ENCODE results near the gene RNF115. TPM values are rescaled to one million over a fixed set of nuclear protein-coding genes. Genes with fewer than 3 reads are reported as not detected.

Gene RNF115
- total RNA-seq, 4 donors from 2014 or later = 23.7 to 24.9 (median 23.8) TPM

DNA sequence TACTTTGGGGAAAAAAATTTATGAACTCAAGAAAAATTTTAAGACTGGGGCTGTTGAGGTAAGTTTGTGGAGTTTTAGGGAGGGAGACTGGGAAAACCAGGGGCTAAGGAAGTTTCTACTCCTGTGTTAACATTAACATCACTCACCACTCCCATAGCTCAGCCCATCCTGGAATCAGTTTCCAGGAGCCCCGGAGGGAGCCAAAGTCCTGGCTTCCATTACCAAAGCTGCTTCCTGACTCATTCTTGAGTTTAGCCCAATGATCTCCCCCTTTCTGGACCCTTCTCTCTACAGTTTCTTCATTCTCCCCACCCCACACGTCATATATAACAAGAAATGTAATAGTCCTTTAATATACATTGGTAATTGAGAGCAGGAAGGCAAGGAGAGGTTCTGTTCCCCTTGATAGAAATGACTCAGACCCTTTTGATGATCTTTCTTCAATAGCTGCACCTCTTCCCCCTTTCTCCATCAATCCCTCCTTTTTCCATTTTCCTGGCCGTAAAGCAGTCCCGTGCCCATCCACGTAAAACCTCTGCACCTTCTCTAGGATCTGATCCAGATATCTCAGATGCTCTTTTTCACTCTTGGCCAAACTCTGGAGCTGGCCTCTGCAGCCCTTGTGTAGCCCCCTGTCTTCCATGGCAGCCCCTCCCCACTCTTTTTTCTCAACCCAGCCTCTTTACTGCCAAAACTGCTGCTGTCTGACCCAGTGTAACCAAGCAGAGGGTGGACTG is 39.6 kb upstream of the RNF115 start:
- no peak overlapping the region for H3K4me3 ChIP-seq
- 63 to 73% methylated on average over 5 of the region's 5 CpGs for WGBS, 2 donors
- TF ChIP-seq POLR2A (IDR thresholded peaks at IDR 0.05) (no peak), EP300 (IDR thresholded peaks at IDR 0.05) (no peak)
- TF ChIP-seq, protein P1, sequence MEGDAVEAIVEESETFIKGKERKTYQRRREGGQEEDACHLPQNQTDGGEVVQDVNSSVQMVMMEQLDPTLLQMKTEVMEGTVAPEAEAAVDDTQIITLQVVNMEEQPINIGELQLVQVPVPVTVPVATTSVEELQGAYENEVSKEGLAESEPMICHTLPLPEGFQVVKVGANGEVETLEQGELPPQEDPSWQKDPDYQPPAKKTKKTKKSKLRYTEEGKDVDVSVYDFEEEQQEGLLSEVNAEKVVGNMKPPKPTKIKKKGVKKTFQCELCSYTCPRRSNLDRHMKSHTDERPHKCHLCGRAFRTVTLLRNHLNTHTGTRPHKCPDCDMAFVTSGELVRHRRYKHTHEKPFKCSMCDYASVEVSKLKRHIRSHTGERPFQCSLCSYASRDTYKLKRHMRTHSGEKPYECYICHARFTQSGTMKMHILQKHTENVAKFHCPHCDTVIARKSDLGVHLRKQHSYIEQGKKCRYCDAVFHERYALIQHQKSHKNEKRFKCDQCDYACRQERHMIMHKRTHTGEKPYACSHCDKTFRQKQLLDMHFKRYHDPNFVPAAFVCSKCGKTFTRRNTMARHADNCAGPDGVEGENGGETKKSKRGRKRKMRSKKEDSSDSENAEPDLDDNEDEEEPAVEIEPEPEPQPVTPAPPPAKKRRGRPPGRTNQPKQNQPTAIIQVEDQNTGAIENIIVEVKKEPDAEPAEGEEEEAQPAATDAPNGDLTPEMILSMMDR (IDR thresholded peaks at IDR 0.05) = no peak

DNA sequence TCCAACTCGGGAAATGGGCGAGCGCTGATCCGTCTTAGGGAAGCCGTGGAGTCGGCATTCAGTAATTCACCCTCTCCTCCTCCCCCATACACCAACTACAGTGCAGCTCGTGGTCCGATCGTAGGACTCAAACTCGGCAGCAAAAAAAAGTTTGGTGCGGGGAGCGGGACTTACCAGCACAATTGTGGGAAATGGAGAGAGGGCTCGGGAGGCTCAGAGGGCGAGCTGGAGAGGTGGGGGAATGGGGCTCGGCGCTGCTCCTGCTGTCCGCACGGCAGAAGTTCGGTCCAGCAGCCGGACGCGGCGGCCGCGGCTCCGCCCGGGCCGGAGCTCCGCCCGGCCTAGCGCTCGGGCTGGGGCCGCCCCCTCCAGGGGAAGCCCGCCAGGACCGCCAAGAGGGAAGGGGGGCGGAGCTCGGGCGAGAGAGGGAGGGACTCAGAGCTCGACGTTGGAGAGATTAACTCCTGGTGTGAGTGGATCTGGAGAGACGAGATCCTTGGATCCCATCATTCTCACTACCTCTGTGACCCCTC is 35.7 kb upstream of the RNF115 start:
- Histone ChIP-seq H3K4me3 (peak overlapping the region; percentile 55 to 90 (median 73)), H3K36me3 (peaks cover 0 to 25% (median 10%) of the 10 kb centered on the region in 3 donors), H3K9me3 (no peaks in the 10 kb centered on the region), H3K27ac (peak overlapping the region; percentile 75 to 96 (median 88)), H3K4me1 (peaks cover 0 to 30% (median 11%) of the 10 kb centered on the region in 4 donors), H3K27me3 (no peaks in the 10 kb centered on the region)
- TF ChIP-seq, protein P1 (IDR thresholded peaks at IDR 0.05) = peak in 3 of 5 experiments; percentile 9 to 48 (median 48)
- TF ChIP-seq EP300 (IDR thresholded peaks at IDR 0.05) = no peak
- TF ChIP-seq POLR2A (IDR thresholded peaks at IDR 0.05) = peak; percentile 76 to 83
- DNase-seq (ENCODE audit: low spot score in 2 of 2) = peak; percentile 89 to 90
- WGBS, 2 donors = 0% methylated on average over 40 to 41 of the region's 41 CpGs

More for the DNA sequence above, 39.6 kb upstream of the RNF115 start:
- peaks cover 0 to 16% (median 4%) of the 10 kb centered on the region in 4 donors for H3K4me1 ChIP-seq
- H3K27ac ChIP-seq = no peak overlapping the region
- H3K9me3 ChIP-seq = no peaks in the 10 kb centered on the region
- H3K36me3 ChIP-seq = peaks cover 0 to 13% (median 0%) of the 10 kb centered on the region in 3 donors
- H3K27me3 ChIP-seq = no peaks in the 10 kb centered on the region
- no peak for DNase-seq (ENCODE audit: low spot score in 2 of 2)

DNA sequence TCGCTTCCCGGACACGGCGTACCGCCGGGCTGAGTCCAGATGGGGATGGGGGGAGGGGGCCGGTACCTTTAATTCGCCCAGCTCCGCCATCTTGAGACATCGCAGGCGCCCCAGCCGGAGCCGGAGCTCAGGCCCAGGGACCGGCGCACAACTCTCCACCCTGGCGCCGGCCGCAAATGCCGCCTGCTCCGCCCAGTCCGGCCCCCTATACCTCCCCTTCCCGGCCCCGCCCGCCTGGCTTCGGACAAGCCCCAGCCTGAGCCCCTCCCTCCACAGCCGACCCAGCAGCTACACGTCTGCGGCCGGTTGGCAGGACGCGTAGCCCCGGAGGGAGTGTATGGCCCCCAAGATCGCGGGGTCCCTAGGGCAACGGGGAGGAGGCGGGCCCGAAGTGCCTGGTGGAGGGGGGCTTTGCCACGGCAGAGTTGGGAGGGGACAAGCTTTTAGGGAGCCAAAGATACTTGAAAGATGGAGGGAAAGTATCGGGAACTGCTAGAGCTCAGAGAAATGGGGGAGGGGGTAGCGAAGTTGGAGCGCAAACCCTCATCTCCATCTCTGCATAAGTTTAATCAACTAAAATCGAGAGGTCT is 35.1 kb upstream of the RNF115 start, which contains the start of gene PIAS3:
TSS of gene PIAS3 (minus strand) at position 181 of the 590 bp plus-strand sequence. CDS start at position 90, 91 bp downstream.
- peak; percentile 93 to 94 for DNase-seq (ENCODE audit: low spot score in 2 of 2)
- Histone ChIP-seq H3K4me1 (peaks cover 0 to 30% (median 11%) of the 10 kb centered on the region in 4 donors), H3K27ac (peak within 1 kb of the TSS; percentile 75 to 96 (median 88)), H3K4me3 (peak within 1 kb of the TSS; percentile 55 to 90 (median 73)), H3K9me3 (no peaks in the 10 kb centered on the region), H3K36me3 (peaks cover 0 to 30% (median 10%) of the 10 kb centered on the region in 3 donors), H3K27me3 (no peaks in the 10 kb centered on the region)
- WGBS, 2 donors = 0 to 1% methylated on average over 23 to 28 of the region's 42 CpGs
- peak; percentile 56 to 83 for TF ChIP-seq POLR2A (IDR thresholded peaks at IDR 0.05)
- TF ChIP-seq, protein P1 (IDR thresholded peaks at IDR 0.05) = peak in 1 of 5 experiments; percentile 13
- TF ChIP-seq EP300 (IDR thresholded peaks at IDR 0.05) = peak in 1 of 2 donors; percentile 90

DNA sequence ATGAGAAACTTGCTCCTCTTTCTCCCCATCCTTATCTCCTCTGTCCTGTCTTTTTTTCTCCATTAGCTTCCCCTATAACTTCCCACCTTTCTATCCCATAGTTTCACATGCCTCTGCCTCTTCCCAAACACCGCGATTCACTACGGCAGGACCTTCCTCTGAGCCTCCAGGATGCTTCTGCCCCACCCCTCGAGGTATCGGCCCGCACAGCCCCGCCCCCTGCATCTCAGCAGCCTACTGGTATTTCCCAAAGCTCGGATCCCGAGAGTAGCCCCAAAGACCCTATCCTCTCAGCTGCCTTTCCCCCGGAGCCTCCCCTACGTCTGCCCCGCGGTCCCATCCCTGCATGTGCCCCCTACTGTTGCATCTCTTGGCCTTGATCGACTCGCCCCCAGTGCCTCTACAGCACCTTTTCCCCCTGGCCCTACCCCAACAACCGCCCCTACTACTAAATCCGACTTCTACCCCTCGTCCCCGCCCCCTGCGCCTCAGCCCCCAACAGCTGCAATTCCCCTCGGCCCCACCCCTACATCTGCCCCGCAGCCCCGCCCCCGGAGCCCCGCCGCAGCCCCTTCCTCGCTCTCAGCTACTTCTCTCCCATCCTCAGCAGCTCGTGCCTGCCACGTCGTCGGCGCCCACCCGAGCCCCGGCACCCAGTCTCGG is 34.5 kb upstream of the RNF115 start:
- WGBS, 2 donors = 1 to 2% methylated on average over 31 to 33 of the region's 35 CpGs
- H3K4me3 ChIP-seq = peak overlapping the region; percentile 55 to 90 (median 73)
- peak; percentile 41 to 63 for DNase-seq (ENCODE audit: low spot score in 2 of 2)
- no peaks in the 10 kb centered on the region for H3K27me3 ChIP-seq
- TF ChIP-seq, protein P1 (IDR thresholded peaks at IDR 0.05) = no peak
- TF ChIP-seq EP300 (IDR thresholded peaks at IDR 0.05) (no peak), POLR2A (IDR thresholded peaks at IDR 0.05) (no peak)
- peaks cover 0 to 37% (median 10%) of the 10 kb centered on the region in 3 donors for H3K36me3 ChIP-seq
- H3K4me1 ChIP-seq = peaks cover 0 to 30% (median 11%) of the 10 kb centered on the region in 4 donors
- H3K9me3 ChIP-seq = no peaks in the 10 kb centered on the region
- peak overlapping the region; percentile 75 to 96 (median 88) for H3K27ac ChIP-seq

Measured in tibial nerve (tissue), 4 donors.